Stimulated activated CD4-positive, alpha-beta T cell treated with anti-CD3 and anti-CD28 coated beads, Interleukin-15, amount 100 ng/mL, for 48 hours (primary cell): ENCODE data around the gene DNAJC10.

Source experiments
- DNase-seq, 2 donors: peaks; one replicate each; pipeline ENCODE4 v3.0.0-alpha.2; 2020; ENCODE audit warnings: low read depth in 2 of 2

The DNAJC10 gene

DNA sequence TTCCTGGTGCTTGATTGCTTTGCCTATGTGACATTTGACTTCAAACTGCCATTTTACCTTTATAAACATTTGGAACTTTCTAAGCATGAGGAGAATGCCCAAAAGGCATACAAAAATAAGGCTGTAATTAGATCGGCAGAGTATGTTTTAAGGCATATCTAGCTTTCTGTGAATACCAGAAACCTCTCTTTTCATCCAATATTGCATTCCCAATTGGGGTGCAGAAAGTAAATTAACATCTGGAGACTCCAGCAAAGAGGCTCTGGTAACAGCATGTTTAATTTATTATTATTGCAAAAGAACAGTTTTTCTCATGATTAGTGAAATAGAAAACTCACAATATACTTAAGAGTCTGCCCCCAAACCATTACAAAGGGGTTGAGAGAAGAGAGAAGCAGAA lies 118.2 kb downstream of the DNAJC10 start:
- no peak for DNase-seq

DNA sequence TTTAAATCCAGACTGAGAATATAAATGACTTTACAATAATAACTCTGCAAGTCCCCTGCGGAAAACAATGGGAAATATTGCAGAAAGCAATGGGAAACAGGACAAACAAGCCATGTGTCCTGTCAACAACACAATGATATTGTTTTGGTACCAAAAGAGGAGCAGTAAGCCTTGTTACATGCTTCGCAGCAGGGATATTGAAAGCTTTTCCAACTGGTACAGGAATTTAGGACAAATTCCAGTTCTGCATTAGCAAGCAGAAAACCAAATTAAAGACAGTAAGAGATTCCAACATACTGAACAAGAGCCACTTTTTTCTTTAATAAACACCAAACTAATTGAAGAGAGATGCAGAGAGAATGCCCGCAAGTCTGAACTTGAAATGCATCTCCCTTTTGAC lies 120.4 kb downstream of the DNAJC10 start:
- DNase-seq, result no peak
